Psoas muscle (tissue), 8 donors: ENCODE measurements around the gene B3GNT4. TPM values are rescaled to one million over a fixed set of nuclear protein-coding genes. Genes with fewer than 3 reads are reported as not detected.
"Not testable (repeated sequence)": the region's sequence is repeated elsewhere in the genome, so short reads cannot be mapped to it uniquely, and the experiment has no call there.

ENCODE experiments used
- ATAC-seq, 4 donors: fragments of 200-7000 bp; cut with Tn5 transposase; one replicate each; pipeline ENCODE4 v1.9.1; 2020; ENCODE audit warnings: moderate library complexity in 3 of 4, mild to moderate bottlenecking in 2 of 4
- DNase-seq, 2 donors: peaks; one replicate each; pipeline ENCODE4 v3.0.0-alpha.2; 2020
- H3K27ac ChIP-seq: fragments of 200-600 bp; one replicate; pipeline ENCODE4 v1.8.0; 2022
- H3K27me3 ChIP-seq, 3 donors: fragments of 200-600 bp in 1 of 3; one replicate each; pipeline versions ENCODE4 v1.6.1 to v1.8.0; 2013 to 2022; ENCODE audit warnings: low read length in 2 of 3, mild to moderate bottlenecking in 2 of 3, moderate library complexity in 1 of 3; ENCODE audit not compliant: insufficient read depth in 3 of 3
- H3K36me3 ChIP-seq, 2 donors: fragments of 200-600 bp in 1 of 2; one replicate each; pipeline versions ENCODE4 v1.6.1 to v1.8.0; 2013 to 2022; ENCODE audit warnings: low read depth in 1 of 2, mild to moderate bottlenecking in 1 of 2, moderate library complexity in 1 of 2; ENCODE audit not compliant: insufficient read depth in 1 of 2
- H3K4me1 ChIP-seq: fragments of 200-600 bp; one replicate; pipeline ENCODE4 v1.8.0; 2022
- H3K4me3 ChIP-seq: fragments of 200-600 bp; one replicate; pipeline ENCODE4 v1.8.0; 2022; ENCODE audit warnings: mild to moderate bottlenecking
- H3K9me3 ChIP-seq: fragments of 200-600 bp; one replicate; pipeline ENCODE4 v1.8.0; 2022
- WGBS, 3 donors: extraction: QIAGEN DNeasy Blood & Tissue Kit; methylation state at CpG; one replicate each; pipeline versions ENCODE4 v1.1.6 to v1.1.7; 2013; 5-methylcytosine and 5-hydroxymethylcytosine counted together
- intact Hi-C, 2 donors: fragments of 100-400 bp; cut with DNase I; formaldehyde crosslinking; loops; one replicate each; pipeline versions ENCODE4 v1.11.0 to v1.14.2; 2022
- polyA plus RNA-seq, 3 donors: library from polyadenylated mRNA; stranded (reverse); fragments of 200-250 nt; gene quantifications; one replicate each; pipeline ENCODE4 v1.2.3, GENCODE V29; 2013
- total RNA-seq, 4 donors: library from RNA; stranded (reverse); fragmentation: NEBNext Ultra II Directional in 2 of 4; extraction: Animal tissue kit (Norgen Biotek cat#: 25700) in 2 of 4; gene quantifications; one replicate each; pipeline versions ENCODE4 v1.2.1 to v1.2.4, GENCODE V29; 2021 to 2023
- TF ChIP-seq, protein P1 (sequence below): fragments of 200-600 bp; IDR thresholded peaks from one replicate; pipeline ENCODE4 v1.8.0; 2022; ENCODE audit warnings: antibody characterized with exemption
- donor health status: healthy with polysubstance abuse.
- donor health status: DM: no; HTN: no; CAD: no; lungs with moderate emphysema.
- donor health status: Bipolar disorder and iron deficiency.
- donor health status: healthy.
- donor health status: DM: yes; HTN: yes; CAD: no.
- donor health status: DM: no; HTN: no; CAD: no.
- donor health status: DM: no; HTN: no; CAD: no.
- donor health status: DM: yes; HTN: yes; CAD: no.

Gene B3GNT4
- total and polyA plus RNA-seq, 7 donors = 0.30 to 1.3 (median 0.43) TPM; not detected in 3

DNA sequence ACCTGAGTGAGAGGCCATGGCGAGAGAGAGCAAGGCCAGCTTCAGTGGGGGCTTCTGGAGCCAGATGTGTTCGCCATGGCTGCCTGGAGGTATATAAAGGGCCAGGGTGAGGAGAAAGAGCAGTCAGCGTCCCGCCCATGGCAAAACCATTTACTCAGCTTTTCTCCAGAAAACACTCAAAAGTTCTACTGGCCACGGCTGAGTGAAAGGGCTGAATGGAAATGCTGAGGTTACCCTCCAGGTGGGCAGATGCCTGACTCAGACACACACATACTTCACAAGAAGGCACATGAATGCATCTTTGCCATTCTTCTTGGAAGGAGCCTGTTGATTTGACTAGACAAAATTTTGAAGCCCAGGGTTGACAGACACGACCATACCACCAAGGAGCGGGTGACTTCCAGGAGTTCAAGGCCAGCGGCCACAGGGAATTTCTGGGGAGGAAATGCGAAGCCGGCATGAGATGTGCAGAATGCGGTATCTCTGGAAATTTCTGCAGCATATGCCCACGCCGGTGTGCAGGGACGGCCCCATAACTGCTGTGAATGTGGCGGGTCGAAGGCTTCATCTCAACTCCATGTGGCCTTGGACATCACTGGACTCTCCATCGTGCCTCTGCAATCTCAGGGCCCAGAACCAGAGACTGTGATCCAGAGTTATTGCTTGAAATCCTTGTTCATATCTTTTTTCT lies 29.2 kb upstream of the B3GNT4 start, which contains the start of gene IL31:
IL31 (minus strand) TSS at position 67 of the 691 bp plus-strand sequence; CDS start at position 18, 49 bp downstream.
- DNase-seq (no peak), ATAC-seq (no peak)
- no peaks in the 10 kb centered on the region for H3K27me3 ChIP-seq
- H3K4me3 ChIP-seq = no peak within 1 kb of the TSS
- TF ChIP-seq, protein P1, sequence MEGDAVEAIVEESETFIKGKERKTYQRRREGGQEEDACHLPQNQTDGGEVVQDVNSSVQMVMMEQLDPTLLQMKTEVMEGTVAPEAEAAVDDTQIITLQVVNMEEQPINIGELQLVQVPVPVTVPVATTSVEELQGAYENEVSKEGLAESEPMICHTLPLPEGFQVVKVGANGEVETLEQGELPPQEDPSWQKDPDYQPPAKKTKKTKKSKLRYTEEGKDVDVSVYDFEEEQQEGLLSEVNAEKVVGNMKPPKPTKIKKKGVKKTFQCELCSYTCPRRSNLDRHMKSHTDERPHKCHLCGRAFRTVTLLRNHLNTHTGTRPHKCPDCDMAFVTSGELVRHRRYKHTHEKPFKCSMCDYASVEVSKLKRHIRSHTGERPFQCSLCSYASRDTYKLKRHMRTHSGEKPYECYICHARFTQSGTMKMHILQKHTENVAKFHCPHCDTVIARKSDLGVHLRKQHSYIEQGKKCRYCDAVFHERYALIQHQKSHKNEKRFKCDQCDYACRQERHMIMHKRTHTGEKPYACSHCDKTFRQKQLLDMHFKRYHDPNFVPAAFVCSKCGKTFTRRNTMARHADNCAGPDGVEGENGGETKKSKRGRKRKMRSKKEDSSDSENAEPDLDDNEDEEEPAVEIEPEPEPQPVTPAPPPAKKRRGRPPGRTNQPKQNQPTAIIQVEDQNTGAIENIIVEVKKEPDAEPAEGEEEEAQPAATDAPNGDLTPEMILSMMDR = no peak
- no peak within 1 kb of the TSS for H3K27ac ChIP-seq
- WGBS, 3 donors = 85 to 90% (median 89%) methylated on average over 17 of the region's 17 CpGs
- no peaks in the 10 kb centered on the region for H3K4me1 ChIP-seq
- H3K36me3 ChIP-seq = no peaks in the 10 kb centered on the region
- no peaks in the 10 kb centered on the region for H3K9me3 ChIP-seq
- intact Hi-C loops = no loop called here

DNA sequence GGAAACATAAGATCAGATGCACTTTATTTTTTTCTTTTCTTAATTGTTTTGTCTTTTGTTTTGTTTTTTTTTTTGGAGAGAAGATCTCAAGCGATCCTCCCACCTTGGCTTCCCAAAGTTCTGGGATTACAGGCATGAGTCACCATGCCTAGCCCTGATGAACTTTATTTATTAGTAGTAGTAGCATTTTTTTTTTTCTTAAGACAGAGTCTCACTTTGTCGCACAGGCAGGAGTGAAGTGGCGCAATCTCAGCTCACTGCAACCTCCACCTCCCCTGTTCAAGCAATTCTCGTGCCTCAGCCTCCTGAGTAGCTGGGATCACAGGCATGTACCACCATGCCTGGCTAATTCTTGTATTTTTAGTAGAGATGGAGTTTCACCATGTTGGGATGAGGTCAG lies 27.0 kb upstream of the B3GNT4 start:
- H3K9me3 ChIP-seq, ATAC-seq, H3K4me1 ChIP-seq, H3K4me3 ChIP-seq, H3K27me3 ChIP-seq, intact Hi-C loops, DNase-seq, H3K27ac ChIP-seq, H3K36me3 ChIP-seq: not testable (repeated sequence)
- WGBS, 3 donors = 90 to 96% (median 95%) methylated on average over 4 of the region's 4 CpGs

- H3K27me3 ChIP-seq = peaks cover 0 to 3% (median 0%) of the 10 kb centered on the region in 3 donors
- TF ChIP-seq, protein P1 = no peak
- H3K9me3 ChIP-seq = no peaks in the 10 kb centered on the region
- 3 to 5% (median 3%) methylated on average over 45 to 63 of the region's 63 CpGs for WGBS, 3 donors
- H3K4me3 ChIP-seq = peak within 1 kb of the TSS; percentile 70
- no peaks in the 10 kb centered on the region for H3K36me3 ChIP-seq
- intact Hi-C loops = no loop called here
- H3K27ac ChIP-seq = no peak within 1 kb of the TSS
- ATAC-seq = peak; percentile 28 to 74 (median 52)
- H3K4me1 ChIP-seq = no peaks in the 10 kb centered on the region
- DNase-seq = peak in 1 of 2 donors; percentile 34
These were observed 20.5 kb upstream of the B3GNT4 start, which contains the start of gene LRRC43 for GRCh38 chr12:122182887-122183587. TSS of gene LRRC43 (plus strand) at chr12:122183123. CDS start at chr12:122183145, 22 bp downstream.

DNA sequence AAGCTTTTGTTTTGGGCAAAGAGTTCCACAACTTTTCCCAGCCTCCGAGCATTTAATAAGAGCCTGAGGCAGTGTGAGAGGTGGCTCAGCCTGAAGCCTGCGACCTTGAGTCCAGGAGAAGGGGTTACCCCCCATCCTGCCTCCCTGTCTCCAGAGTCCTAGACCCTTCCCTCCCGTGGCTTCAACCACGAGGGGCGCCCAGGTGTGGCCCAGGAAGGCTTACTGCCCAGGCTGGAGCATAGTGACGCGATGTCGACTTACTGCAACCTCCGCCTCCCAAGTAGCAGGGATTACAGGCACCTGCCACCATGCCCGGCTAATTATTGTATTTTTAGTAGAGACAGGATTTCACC lies 19.9 kb upstream of the B3GNT4 start:
- Histone ChIP-seq H3K4me3 (peak overlapping the region; percentile 70), H3K27ac (no peak overlapping the region), H3K36me3 (no peaks in the 10 kb centered on the region), H3K4me1 (no peaks in the 10 kb centered on the region), H3K9me3 (no peaks in the 10 kb centered on the region), H3K27me3 (peaks cover 0 to 3% (median 0%) of the 10 kb centered on the region in 3 donors)
- 72 to 79% (median 76%) methylated on average over 10 of the region's 10 CpGs for WGBS, 3 donors
- intact Hi-C loops = no loop called here
- ATAC-seq = no peak
- DNase-seq = no peak
- TF ChIP-seq, protein P1 = no peak

- no peaks in the 10 kb centered on the region for H3K36me3 ChIP-seq
- WGBS, 3 donors = 77 to 85% (median 83%) methylated on average over 18 of the region's 18 CpGs
- ATAC-seq = no peak
- DNase-seq = no peak
- intact Hi-C loops = no loop called here
- no peak overlapping the region for H3K4me3 ChIP-seq
- no peaks in the 10 kb centered on the region for H3K9me3 ChIP-seq
- H3K4me1 ChIP-seq = no peaks in the 10 kb centered on the region
- H3K27me3 ChIP-seq = peaks cover 0 to 3% (median 0%) of the 10 kb centered on the region in 3 donors
- TF ChIP-seq, protein P1 = no peak
- H3K27ac ChIP-seq = no peak overlapping the region
These were observed 19.0 kb upstream of the B3GNT4 start for GRCh38 chr12:122184517-122184916.
